ENCODE measurements around the gene ATAD5.

- TF ChIP-seq EP300 (conservative IDR thresholded peaks at IDR 0.05; ENCODE audit: poor library complexity, severe bottlenecking) (no peak), EZH2 (IDR thresholded peaks at IDR 0.05; ENCODE audit: borderline replicate concordance, insufficient read depth, low read length, poor library complexity, severe bottlenecking) (no peak), TAF1 (IDR thresholded peaks at IDR 0.05; ENCODE audit: low read depth) (no peak)
- TF ChIP-seq, protein P1, sequence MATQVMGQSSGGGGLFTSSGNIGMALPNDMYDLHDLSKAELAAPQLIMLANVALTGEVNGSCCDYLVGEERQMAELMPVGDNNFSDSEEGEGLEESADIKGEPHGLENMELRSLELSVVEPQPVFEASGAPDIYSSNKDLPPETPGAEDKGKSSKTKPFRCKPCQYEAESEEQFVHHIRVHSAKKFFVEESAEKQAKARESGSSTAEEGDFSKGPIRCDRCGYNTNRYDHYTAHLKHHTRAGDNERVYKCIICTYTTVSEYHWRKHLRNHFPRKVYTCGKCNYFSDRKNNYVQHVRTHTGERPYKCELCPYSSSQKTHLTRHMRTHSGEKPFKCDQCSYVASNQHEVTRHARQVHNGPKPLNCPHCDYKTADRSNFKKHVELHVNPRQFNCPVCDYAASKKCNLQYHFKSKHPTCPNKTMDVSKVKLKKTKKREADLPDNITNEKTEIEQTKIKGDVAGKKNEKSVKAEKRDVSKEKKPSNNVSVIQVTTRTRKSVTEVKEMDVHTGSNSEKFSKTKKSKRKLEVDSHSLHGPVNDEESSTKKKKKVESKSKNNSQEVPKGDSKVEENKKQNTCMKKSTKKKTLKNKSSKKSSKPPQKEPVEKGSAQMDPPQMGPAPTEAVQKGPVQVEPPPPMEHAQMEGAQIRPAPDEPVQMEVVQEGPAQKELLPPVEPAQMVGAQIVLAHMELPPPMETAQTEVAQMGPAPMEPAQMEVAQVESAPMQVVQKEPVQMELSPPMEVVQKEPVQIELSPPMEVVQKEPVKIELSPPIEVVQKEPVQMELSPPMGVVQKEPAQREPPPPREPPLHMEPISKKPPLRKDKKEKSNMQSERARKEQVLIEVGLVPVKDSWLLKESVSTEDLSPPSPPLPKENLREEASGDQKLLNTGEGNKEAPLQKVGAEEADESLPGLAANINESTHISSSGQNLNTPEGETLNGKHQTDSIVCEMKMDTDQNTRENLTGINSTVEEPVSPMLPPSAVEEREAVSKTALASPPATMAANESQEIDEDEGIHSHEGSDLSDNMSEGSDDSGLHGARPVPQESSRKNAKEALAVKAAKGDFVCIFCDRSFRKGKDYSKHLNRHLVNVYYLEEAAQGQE (IDR thresholded peaks at IDR 0.05; ENCODE audit: borderline replicate concordance): peak; percentile 5
- TF ChIP-seq, protein P2, sequence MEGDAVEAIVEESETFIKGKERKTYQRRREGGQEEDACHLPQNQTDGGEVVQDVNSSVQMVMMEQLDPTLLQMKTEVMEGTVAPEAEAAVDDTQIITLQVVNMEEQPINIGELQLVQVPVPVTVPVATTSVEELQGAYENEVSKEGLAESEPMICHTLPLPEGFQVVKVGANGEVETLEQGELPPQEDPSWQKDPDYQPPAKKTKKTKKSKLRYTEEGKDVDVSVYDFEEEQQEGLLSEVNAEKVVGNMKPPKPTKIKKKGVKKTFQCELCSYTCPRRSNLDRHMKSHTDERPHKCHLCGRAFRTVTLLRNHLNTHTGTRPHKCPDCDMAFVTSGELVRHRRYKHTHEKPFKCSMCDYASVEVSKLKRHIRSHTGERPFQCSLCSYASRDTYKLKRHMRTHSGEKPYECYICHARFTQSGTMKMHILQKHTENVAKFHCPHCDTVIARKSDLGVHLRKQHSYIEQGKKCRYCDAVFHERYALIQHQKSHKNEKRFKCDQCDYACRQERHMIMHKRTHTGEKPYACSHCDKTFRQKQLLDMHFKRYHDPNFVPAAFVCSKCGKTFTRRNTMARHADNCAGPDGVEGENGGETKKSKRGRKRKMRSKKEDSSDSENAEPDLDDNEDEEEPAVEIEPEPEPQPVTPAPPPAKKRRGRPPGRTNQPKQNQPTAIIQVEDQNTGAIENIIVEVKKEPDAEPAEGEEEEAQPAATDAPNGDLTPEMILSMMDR (IDR thresholded peaks at IDR 0.05; ENCODE audit: poor library complexity, severe bottlenecking): no peak
Measured at GRCh38 chr17:30824002-30824355, 7.8 kb upstream of the ATAD5 start.

Measured in neural cell (in vitro differentiated cells).